Measurements from ENCODE around the gene CPD.

GRCh38 chr17:30449480-30449879 is 70.8 kb downstream of the CPD start:
- no peak for TF ChIP-seq CTCF (IDR thresholded peaks at IDR 0.05 in 4 of 5, conservative IDR thresholded peaks at IDR 0.05 in 1 of 5)
- no peak for TF ChIP-seq POLR2A (IDR thresholded peaks at IDR 0.05)

All from gastrocnemius medialis (tissue), 4 donors.